Endodermal cell (in vitro differentiated cells): ENCODE data around the gene SCAI. TPM values are rescaled to one million over a fixed set of nuclear protein-coding genes. Genes with fewer than 3 reads are reported as not detected.
"Not testable (repeated sequence)": the region's sequence is repeated elsewhere in the genome, so short reads cannot be mapped to it uniquely, and the experiment has no call there.

Source experiments
- DNase-seq: peaks from one replicate; pipeline ENCODE4 v3.0.0-alpha.2; 2017
- H3K27ac ChIP-seq: 2 replicates; pipeline ENCODE4 v1.5.1; 2013; ENCODE audit warnings: mild to moderate bottlenecking, low read depth, low read length, moderate library complexity
- H3K27me3 ChIP-seq: 2 replicates; pipeline ENCODE4 v1.6.1; 2013; ENCODE audit warnings: mild to moderate bottlenecking, low read length, moderate library complexity; ENCODE audit not compliant: insufficient read depth, control insufficient read depth, poor library complexity, severe bottlenecking
- H3K36me3 ChIP-seq: 2 replicates; pipeline ENCODE4 v1.7.0; 2013; ENCODE audit warnings: mild to moderate bottlenecking, low read length, moderate library complexity; ENCODE audit not compliant: control insufficient read depth, insufficient read depth
- H3K4me1 ChIP-seq: one replicate; pipeline ENCODE4 v1.7.0; 2013; ENCODE audit warnings: low read length; ENCODE audit not compliant: control insufficient read depth, insufficient read depth
- H3K4me3 ChIP-seq: 2 replicates; pipeline ENCODE4 v1.5.1; 2013; ENCODE audit warnings: mild to moderate bottlenecking, low read length, moderate library complexity
- H3K9ac ChIP-seq: 2 replicates; pipeline ENCODE4 v1.6.1; 2013; ENCODE audit warnings: mild to moderate bottlenecking, low read length, moderate library complexity; ENCODE audit not compliant: poor library complexity, severe bottlenecking; ENCODE audit errors: extremely low read depth
- H3K9me3 ChIP-seq: 2 replicates; pipeline ENCODE4 v1.6.1; 2013; ENCODE audit warnings: mild to moderate bottlenecking, low read length, moderate library complexity; ENCODE audit not compliant: control insufficient read depth
- H3K27ac Mint-ChIP-seq: 2 replicates; pipeline ENCODE4 v1.8.0; 2020; ENCODE audit warnings: mixed read lengths
- H3K27me3 Mint-ChIP-seq: 2 replicates; pipeline ENCODE4 v1.8.0; 2021; ENCODE audit warnings: mild to moderate bottlenecking, mixed read lengths; ENCODE audit not compliant: insufficient read depth
- H3K36me3 Mint-ChIP-seq: 2 replicates; pipeline ENCODE4 v1.8.0; 2020; ENCODE audit warnings: low read depth, mixed read lengths
- H3K4me1 Mint-ChIP-seq: 2 replicates; pipeline ENCODE4 v1.8.0; 2020; ENCODE audit warnings: mixed read lengths
- H3K4me3 Mint-ChIP-seq: 2 replicates; pipeline ENCODE4 v1.8.0; 2020; ENCODE audit warnings: mild to moderate bottlenecking, moderate library complexity, mixed read lengths
- H3K9me3 Mint-ChIP-seq: 2 replicates; pipeline ENCODE4 v1.8.0; 2020; ENCODE audit warnings: mild to moderate bottlenecking, mixed read lengths
- WGBS, 2 experiments: methylation state at CpG; one replicate each; pipeline versions ENCODE4 v1.1.5 to v1.1.7; 2013; ENCODE audit warnings: missing lambda C conversion rate in 2 of 2, mixed read lengths in 1 of 2; ENCODE audit not compliant: insufficient coverage in 1 of 2, insufficient read length in 1 of 2; 5-methylcytosine and 5-hydroxymethylcytosine counted together
- total RNA-seq, 2 donors: library from RNA; stranded (reverse); fragmentation: NEBNext Ultra II Directional in 1 of 2; extraction: Animal tissue kit (Norgen Biotek cat#: 25700) in 1 of 2; gene quantifications; 2 replicates in 1 of 2; 3 replicates in 1 of 2; pipeline ENCODE4 v1.2.1, GENCODE V29; 2021
- TF ChIP-seq, protein P1 (sequence below): fragments of 200-600 bp; sonication (generic); conservative IDR thresholded peaks from 2 replicates; pipeline ENCODE4 v1.5.0; 2021; ENCODE audit warnings: antibody characterized with exemption, mild to moderate bottlenecking

SCAI gene
- total RNA-seq, 2 donors from 2014 or later, result 22.9 to 34.7 TPM

DNA sequence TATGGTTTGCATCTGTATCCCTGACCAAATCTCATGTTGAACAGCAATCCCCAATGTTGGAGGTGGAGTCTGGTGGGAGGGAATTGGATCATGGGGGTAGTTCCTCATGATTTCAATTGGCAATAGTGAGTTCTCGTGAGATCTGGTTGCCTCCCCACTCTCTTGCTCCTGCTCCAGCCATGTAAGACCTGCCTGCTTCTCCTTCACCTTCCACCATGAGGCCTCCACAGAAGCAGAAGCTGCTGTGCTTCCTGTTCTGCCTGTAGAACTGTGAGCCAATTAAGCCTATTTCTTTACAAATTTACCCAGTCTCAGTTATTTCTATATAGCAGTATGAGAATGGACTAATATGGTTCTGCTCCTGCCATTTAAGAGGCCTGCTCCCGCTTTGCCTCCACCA is 32.9 kb downstream of the SCAI start:
- H3K27ac Mint-ChIP-seq, result no peak overlapping the region
- Histone ChIP-seq H3K27ac (no peak overlapping the region), H3K36me3 (no peaks in the 10 kb centered on the region), H3K27me3 (no peaks in the 10 kb centered on the region), H3K9ac (no peak overlapping the region), H3K9me3 (peaks cover 57% of the 10 kb centered on the region), H3K4me1 (no peaks in the 10 kb centered on the region), H3K4me3 (no peak overlapping the region)
- TF ChIP-seq, protein P1, sequence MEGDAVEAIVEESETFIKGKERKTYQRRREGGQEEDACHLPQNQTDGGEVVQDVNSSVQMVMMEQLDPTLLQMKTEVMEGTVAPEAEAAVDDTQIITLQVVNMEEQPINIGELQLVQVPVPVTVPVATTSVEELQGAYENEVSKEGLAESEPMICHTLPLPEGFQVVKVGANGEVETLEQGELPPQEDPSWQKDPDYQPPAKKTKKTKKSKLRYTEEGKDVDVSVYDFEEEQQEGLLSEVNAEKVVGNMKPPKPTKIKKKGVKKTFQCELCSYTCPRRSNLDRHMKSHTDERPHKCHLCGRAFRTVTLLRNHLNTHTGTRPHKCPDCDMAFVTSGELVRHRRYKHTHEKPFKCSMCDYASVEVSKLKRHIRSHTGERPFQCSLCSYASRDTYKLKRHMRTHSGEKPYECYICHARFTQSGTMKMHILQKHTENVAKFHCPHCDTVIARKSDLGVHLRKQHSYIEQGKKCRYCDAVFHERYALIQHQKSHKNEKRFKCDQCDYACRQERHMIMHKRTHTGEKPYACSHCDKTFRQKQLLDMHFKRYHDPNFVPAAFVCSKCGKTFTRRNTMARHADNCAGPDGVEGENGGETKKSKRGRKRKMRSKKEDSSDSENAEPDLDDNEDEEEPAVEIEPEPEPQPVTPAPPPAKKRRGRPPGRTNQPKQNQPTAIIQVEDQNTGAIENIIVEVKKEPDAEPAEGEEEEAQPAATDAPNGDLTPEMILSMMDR, result no peak
- peaks cover 42% of the 10 kb centered on the region for H3K36me3 Mint-ChIP-seq
- H3K4me1 Mint-ChIP-seq, result no peaks in the 10 kb centered on the region
- DNase-seq, result no peak
- H3K4me3 Mint-ChIP-seq, result no peak overlapping the region
- no peaks in the 10 kb centered on the region for H3K27me3 Mint-ChIP-seq
- WGBS, 2 experiments, result 93 to 100% methylated on average over 2 of the region's 2 CpGs
- peaks cover 45% of the 10 kb centered on the region for H3K9me3 Mint-ChIP-seq

DNA sequence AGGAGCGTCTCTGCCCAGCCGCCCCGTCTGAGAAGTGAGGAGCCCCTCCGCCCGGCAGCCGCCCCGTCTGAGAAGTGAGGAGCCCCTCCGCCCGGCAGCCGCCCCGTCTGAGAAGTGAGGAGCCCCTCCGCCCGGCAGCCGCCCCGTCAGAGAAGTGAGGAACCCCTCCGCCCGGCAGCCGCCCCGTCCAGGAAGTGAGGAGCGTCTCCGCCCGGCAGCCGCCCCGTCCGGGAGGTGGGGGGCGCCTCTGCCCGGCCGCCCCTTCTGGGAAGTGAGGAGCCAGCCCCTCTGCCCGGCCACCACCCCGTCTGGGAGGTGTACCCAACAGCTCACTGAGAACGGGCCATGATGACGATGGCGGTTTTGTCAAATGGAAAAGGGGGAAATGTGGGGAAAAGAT is 34.8 kb downstream of the SCAI start:
- not testable (repeated sequence) for H3K27me3 ChIP-seq, H3K9ac ChIP-seq, H3K4me1 ChIP-seq, H3K4me3 Mint-ChIP-seq, H3K27ac ChIP-seq, DNase-seq, H3K4me3 ChIP-seq, H3K4me1 Mint-ChIP-seq, H3K27ac Mint-ChIP-seq, H3K27me3 Mint-ChIP-seq, H3K36me3 ChIP-seq
- peaks cover 42% of the 10 kb centered on the region for H3K9me3 ChIP-seq
- peaks cover 35% of the 10 kb centered on the region for H3K9me3 Mint-ChIP-seq
- 94 to 100% methylated on average over 4 to 26 of the region's 33 CpGs for WGBS, 2 experiments
- peaks cover 32% of the 10 kb centered on the region for H3K36me3 Mint-ChIP-seq

DNA sequence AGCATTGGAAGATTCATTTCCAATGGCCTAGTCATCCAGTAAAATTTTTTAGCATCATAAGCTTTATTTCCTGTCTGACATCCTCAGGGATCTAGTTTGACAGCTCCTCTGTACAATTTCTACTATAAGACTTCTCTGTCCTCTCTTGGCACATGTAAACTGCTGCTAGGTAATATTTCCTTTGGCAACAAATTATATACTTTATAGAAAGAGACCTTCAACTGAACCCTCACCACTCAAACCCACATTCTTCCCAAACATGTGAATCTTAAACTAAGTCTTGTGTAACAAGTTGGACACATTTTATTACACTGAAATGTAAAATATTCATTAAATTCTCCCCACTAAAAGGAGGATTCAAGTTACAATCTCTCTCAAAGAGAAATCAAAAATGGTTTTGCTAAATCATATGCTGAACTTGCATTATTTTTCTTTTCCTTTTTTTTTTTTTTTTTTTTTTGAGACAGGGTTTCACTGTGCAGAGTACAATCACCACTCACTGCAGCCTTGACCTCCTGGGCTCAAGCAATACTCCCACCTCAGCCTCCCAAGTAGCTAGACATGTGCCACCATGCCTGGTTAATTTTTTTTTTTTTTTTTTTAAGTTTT is 36.9 kb downstream of the SCAI start:
- H3K9me3 ChIP-seq, result peaks cover 23% of the 10 kb centered on the region
- H3K36me3 Mint-ChIP-seq, result peaks cover 22% of the 10 kb centered on the region
- TF ChIP-seq, protein P1, result no peak
- H3K4me3 Mint-ChIP-seq, result no peak overlapping the region
- H3K27me3 Mint-ChIP-seq, result no peaks in the 10 kb centered on the region
- peaks cover 23% of the 10 kb centered on the region for H3K9me3 Mint-ChIP-seq
- no peaks in the 10 kb centered on the region for H3K36me3 ChIP-seq
- no peaks in the 10 kb centered on the region for H3K4me1 ChIP-seq
- no peak overlapping the region for H3K4me3 ChIP-seq
- H3K4me1 Mint-ChIP-seq, result no peaks in the 10 kb centered on the region
- no peak overlapping the region for H3K27ac ChIP-seq
- DNase-seq, result no peak
- no peaks in the 10 kb centered on the region for H3K27me3 ChIP-seq
- no peak overlapping the region for H3K27ac Mint-ChIP-seq
- no peak overlapping the region for H3K9ac ChIP-seq
